WTC11 (cell line): ENCODE measurements around the gene SLC19A1. TPM values are rescaled to one million over a fixed set of nuclear protein-coding genes. Genes with fewer than 3 reads are reported as not detected.

ENCODE experiments used
- ATAC-seq: fragments of 200-7000 bp; cut with Tn5 transposase; 2 replicates; pipeline ENCODE4 v1.10.0; 2021; ENCODE audit warnings: mild to moderate bottlenecking, moderate library complexity
- CTCF ChIA-PET: fragments of 300-600 bp; sonication (Branson Sonifier 250); formaldehyde crosslinking; loops from one replicate; lab custom pipeline; 2021; ENCODE audit warnings: antibody characterized with exemption; lab: Charles Lee
- POLR2A ChIA-PET: fragments of 350-600 bp; sonication (Branson Sonifier 250); formaldehyde crosslinking; loops from one replicate; lab custom pipeline; 2021; ENCODE audit warnings: antibody characterized with exemption; lab: Charles Lee
- DNase-seq: peaks from one replicate; pipeline ENCODE4 v3.0.0; 2021; ENCODE audit warnings: low spot score
- H3K27ac Mint-ChIP-seq: 2 replicates; pipeline ENCODE4 v1.8.0; 2021; ENCODE audit warnings: mixed read lengths
- H3K27me3 Mint-ChIP-seq: 2 replicates; pipeline ENCODE4 v1.8.0; 2021; ENCODE audit warnings: low read depth, mild to moderate bottlenecking, moderate library complexity, mixed read lengths
- H3K36me3 Mint-ChIP-seq: 2 replicates; pipeline ENCODE4 v1.8.0; 2021; ENCODE audit warnings: mixed read lengths
- H3K4me1 Mint-ChIP-seq: 2 replicates; pipeline ENCODE4 v1.8.0; 2022; ENCODE audit warnings: mixed read lengths
- H3K4me3 Mint-ChIP-seq: 2 replicates; pipeline ENCODE4 v1.8.0; 2021; ENCODE audit warnings: mild to moderate bottlenecking, moderate library complexity, mixed read lengths
- H3K9me3 Mint-ChIP-seq: 2 replicates; pipeline ENCODE4 v1.8.0; 2021; ENCODE audit warnings: mixed read lengths
- ELF4 ChIP-seq: sonication (generic); formaldehyde crosslinking; IDR thresholded peaks from 2 replicates; pipeline ENCODE4 v1.8.1; 2022; ENCODE audit warnings: low read depth, mild to moderate bottlenecking, moderate library complexity, missing genetic modification reagents
- FOXK1 ChIP-seq: sonication (generic); formaldehyde crosslinking; IDR thresholded peaks from 2 replicates; pipeline ENCODE4 v1.8.0; 2022; ENCODE audit warnings: mild to moderate bottlenecking, moderate library complexity, missing genetic modification reagents
- FOXP1 ChIP-seq: sonication (generic); formaldehyde crosslinking; IDR thresholded peaks from 2 replicates; pipeline ENCODE4 v1.8.0; 2022; ENCODE audit warnings: missing genetic modification reagents, mild to moderate bottlenecking, moderate library complexity, borderline replicate concordance
- HMGA2 ChIP-seq: fragments of 250-450 bp; sonication (Bioruptor Pico); IDR thresholded peaks from 2 replicates; pipeline ENCODE4 v1.4.0; 2021; ENCODE audit warnings: mild to moderate bottlenecking, moderate library complexity
- OVOL2 ChIP-seq: fragments of 250-450 bp; sonication (Bioruptor Pico); IDR thresholded peaks from 2 replicates; pipeline ENCODE4 v1.9.0; 2021; ENCODE audit warnings: mild to moderate bottlenecking, borderline replicate concordance
- PRRX2 ChIP-seq: fragments of 250-450 bp; sonication (Bioruptor Pico); IDR thresholded peaks from 2 replicates; pipeline ENCODE4 v1.8.0; 2021; ENCODE audit warnings: mild to moderate bottlenecking
- RELA ChIP-seq: sonication (generic); formaldehyde crosslinking; IDR thresholded peaks from 2 replicates; pipeline ENCODE4 v1.8.1; 2022; ENCODE audit warnings: missing genetic modification reagents, mild to moderate bottlenecking, borderline replicate concordance
- STAT6 ChIP-seq: sonication (generic); formaldehyde crosslinking; conservative IDR thresholded peaks from 2 replicates; pipeline ENCODE4 v1.8.1; 2023; ENCODE audit warnings: mild to moderate bottlenecking, low read depth, missing genetic modification reagents, moderate library complexity
- TCF7 ChIP-seq: sonication (generic); formaldehyde crosslinking; IDR thresholded peaks from 2 replicates; pipeline ENCODE4 v1.8.0; 2022; ENCODE audit warnings: mild to moderate bottlenecking, low read depth, missing genetic modification reagents, moderate library complexity
- TP53 ChIP-seq: sonication (generic); formaldehyde crosslinking; IDR thresholded peaks from 2 replicates; pipeline ENCODE4 v1.8.1; 2023; ENCODE audit warnings: mild to moderate bottlenecking, missing genetic modification reagents
- ZNF317 ChIP-seq: sonication (generic); formaldehyde crosslinking; IDR thresholded peaks from 2 replicates; pipeline ENCODE4 v1.8.1; 2023; ENCODE audit warnings: low read depth, mild to moderate bottlenecking, moderate library complexity, missing genetic modification reagents, borderline replicate concordance
- ZNF423 ChIP-seq: fragments of 250-450 bp; sonication (Bioruptor Pico); IDR thresholded peaks from 2 replicates; pipeline ENCODE4 v2.1.2; 2022; ENCODE audit warnings: mild to moderate bottlenecking, moderate library complexity
- ZNF671 ChIP-seq: fragments of 250-450 bp; sonication (Bioruptor Pico); IDR thresholded peaks from 2 replicates; pipeline ENCODE4 v1.8.0; 2021; ENCODE audit warnings: mild to moderate bottlenecking
- total RNA-seq: library from RNA; stranded (reverse); gene quantifications from 3 replicates; pipeline ENCODE4 v1.2.3, GENCODE V29; 2021
- TF ChIP-seq, protein P1 (sequence below): sonication (generic); formaldehyde crosslinking; IDR thresholded peaks from 2 replicates; pipeline ENCODE4 v1.8.0; 2023; ENCODE audit warnings: missing genetic modification reagents
- TF ChIP-seq, protein P2 (sequence below): sonication (generic); formaldehyde crosslinking; IDR thresholded peaks from 2 replicates; pipeline ENCODE4 v1.8.1; 2023; ENCODE audit warnings: mild to moderate bottlenecking, missing genetic modification reagents, moderate library complexity
- TF ChIP-seq, protein P3 (sequence below): sonication (generic); formaldehyde crosslinking; IDR thresholded peaks from 2 replicates; pipeline ENCODE4 v1.8.1; 2023; ENCODE audit warnings: mild to moderate bottlenecking, missing genetic modification reagents

Gene SLC19A1
- total RNA-seq, 1 experiment from 2014 or later = 29.8 TPM

DNA sequence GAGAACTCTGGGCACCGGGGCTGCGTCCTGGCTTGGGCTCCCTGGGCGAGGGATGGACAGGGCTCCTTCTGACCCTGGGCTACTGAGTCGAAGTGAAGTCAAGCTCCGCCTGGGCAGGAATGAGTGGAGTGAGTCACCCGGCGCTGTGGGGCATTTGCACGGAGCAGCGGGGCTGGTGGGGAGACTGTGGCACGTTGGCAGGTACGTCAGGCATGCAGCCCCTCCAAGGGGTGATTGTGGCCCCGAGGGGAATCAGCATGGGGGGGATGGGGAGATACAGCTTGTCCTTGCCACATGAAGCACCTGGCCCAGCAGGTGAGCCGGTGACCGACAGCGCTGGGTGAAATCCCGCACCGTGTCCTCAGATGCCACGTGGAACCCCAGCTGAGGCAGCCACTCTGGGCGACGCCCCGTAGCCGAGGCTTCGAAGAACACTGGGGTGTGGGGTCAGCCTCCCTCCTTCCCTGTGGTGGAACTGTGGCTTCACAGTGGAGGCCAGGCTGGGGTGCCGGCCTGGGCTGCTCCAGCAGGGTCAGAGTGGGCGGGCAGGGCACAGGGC is 74.9 kb downstream of the SLC19A1 start (continued):
- TF ChIP-seq RELA (CRISPR knock-in tag) = no peak
- TF ChIP-seq ZNF317 = no peak
- TF ChIP-seq, protein P1, sequence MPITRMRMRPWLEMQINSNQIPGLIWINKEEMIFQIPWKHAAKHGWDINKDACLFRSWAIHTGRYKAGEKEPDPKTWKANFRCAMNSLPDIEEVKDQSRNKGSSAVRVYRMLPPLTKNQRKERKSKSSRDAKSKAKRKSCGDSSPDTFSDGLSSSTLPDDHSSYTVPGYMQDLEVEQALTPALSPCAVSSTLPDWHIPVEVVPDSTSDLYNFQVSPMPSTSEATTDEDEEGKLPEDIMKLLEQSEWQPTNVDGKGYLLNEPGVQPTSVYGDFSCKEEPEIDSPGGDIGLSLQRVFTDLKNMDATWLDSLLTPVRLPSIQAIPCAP = no peak
- TF ChIP-seq TP53 = no peak
- TF ChIP-seq, all 79 proteins: peak for 0

DNA sequence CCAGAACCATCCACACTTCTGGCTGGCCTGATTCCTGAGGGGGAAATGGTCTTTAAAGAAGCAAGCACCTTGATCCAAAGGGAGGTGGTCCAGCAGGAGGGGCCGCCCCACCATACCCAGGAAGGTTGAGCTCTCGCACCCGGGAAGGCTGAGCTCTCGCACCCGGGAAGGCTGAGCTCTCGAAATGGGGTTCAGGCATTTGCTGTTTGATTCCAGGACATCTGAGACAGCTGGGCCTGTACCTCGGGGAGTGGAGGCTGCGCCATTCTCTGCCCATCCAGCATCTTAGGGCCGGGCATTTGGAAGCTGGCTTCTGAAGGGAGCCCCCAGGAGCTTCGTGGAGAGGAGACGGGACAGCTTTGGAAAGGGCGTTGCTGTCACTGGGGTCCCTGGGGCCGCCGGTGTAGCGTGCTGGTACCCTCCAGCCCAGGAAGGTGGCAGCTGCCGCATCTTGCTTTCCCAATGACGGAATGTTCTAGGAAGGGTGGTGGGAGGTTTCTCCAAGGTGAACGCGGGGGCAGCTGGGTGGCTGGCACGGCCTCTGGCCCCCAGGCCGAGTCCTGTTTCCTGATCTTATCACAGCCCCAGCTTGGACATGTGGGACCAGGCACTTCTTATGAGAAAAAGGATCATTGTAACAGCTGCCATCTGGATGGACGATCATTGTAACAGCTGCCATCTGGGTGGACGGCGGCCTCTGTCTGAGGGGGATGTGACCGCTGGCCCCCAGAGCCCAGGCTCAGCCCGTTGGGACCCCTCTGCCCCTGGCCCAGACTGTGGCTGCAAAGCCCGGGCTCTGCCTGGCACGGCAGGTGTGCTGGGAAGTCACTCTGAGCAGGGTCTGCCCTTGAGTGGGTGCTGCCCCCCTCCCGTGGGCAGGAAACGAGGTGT is 75.7 kb downstream of the SLC19A1 start:
- Mint-ChIP-seq H3K4me3 (no peak overlapping the region), H3K9me3 (peaks cover 10% of the 10 kb centered on the region), H3K4me1 (peaks cover 18% of the 10 kb centered on the region), H3K27ac (no peak overlapping the region), H3K36me3 (peaks cover 19% of the 10 kb centered on the region), H3K27me3 (no peaks in the 10 kb centered on the region)
- ChIA-PET POLR2A (no interaction called here), CTCF (interaction anchor here (0.5 to 0.6 kb wide), 2 partner anchors 76 to 282 kb away, joined by 3 to 4 read pairs; no protein-coding TSS in a partner anchor)
- DNase-seq = no peak
- no peak for TF ChIP-seq TCF7 (CRISPR knock-in tag)
- no peak for TF ChIP-seq ZNF671 (CRISPR knock-in tag)
- TF ChIP-seq OVOL2 (CRISPR knock-in tag) = no peak
- TF ChIP-seq PRRX2 = no peak
- TF ChIP-seq ELF4 (CRISPR knock-in tag) = no peak
- no peak for TF ChIP-seq ZNF423
- no peak for TF ChIP-seq TP53
- TF ChIP-seq FOXK1 (CRISPR knock-in tag) = no peak
- TF ChIP-seq, protein P2, sequence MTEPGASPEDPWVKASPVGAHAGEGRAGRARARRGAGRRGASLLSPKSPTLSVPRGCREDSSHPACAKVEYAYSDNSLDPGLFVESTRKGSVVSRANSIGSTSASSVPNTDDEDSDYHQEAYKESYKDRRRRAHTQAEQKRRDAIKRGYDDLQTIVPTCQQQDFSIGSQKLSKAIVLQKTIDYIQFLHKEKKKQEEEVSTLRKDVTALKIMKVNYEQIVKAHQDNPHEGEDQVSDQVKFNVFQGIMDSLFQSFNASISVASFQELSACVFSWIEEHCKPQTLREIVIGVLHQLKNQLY = no peak
- TF ChIP-seq STAT6 (CRISPR knock-in tag) = no peak
- TF ChIP-seq, protein P3, sequence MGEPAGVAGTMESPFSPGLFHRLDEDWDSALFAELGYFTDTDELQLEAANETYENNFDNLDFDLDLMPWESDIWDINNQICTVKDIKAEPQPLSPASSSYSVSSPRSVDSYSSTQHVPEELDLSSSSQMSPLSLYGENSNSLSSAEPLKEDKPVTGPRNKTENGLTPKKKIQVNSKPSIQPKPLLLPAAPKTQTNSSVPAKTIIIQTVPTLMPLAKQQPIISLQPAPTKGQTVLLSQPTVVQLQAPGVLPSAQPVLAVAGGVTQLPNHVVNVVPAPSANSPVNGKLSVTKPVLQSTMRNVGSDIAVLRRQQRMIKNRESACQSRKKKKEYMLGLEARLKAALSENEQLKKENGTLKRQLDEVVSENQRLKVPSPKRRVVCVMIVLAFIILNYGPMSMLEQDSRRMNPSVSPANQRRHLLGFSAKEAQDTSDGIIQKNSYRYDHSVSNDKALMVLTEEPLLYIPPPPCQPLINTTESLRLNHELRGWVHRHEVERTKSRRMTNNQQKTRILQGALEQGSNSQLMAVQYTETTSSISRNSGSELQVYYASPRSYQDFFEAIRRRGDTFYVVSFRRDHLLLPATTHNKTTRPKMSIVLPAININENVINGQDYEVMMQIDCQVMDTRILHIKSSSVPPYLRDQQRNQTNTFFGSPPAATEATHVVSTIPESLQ (CRISPR knock-in tag) = no peak
- no peak for TF ChIP-seq FOXP1 (CRISPR knock-in tag)
- TF ChIP-seq HMGA2 (CRISPR knock-in tag) = no peak
- TF ChIP-seq, all 79 proteins: peak for 0
- ATAC-seq = no peak
